Tibial nerve (tissue), 4 donors: ENCODE data around the gene TEN1. TPM values are rescaled to one million over a fixed set of nuclear protein-coding genes. Genes with fewer than 3 reads are reported as not detected.

Experiments used
- DNase-seq, 2 donors: peaks; one replicate each; pipeline ENCODE4 v3.0.0-alpha.2; 2019; ENCODE audit warnings: low spot score in 2 of 2
- H3K27ac ChIP-seq, 4 donors: fragments of 200-600 bp; sonication (generic) in 3 of 4; one replicate each; pipeline ENCODE4 v1.5.1; 2017 to 2019; ENCODE audit warnings: mild to moderate bottlenecking in 1 of 4
- H3K27me3 ChIP-seq, 2 donors: fragments of 200-600 bp; sonication (generic) in 1 of 2; one replicate each; pipeline versions ENCODE4 v1.5.1 to v1.6.0; 2017 to 2019
- H3K36me3 ChIP-seq, 3 donors: fragments of 200-600 bp; sonication (generic); one replicate each; pipeline ENCODE4 v1.5.1; 2018 to 2019
- H3K4me1 ChIP-seq, 4 donors: fragments of 200-600 bp; sonication (generic) in 3 of 4; one replicate each; pipeline ENCODE4 v1.5.1; 2017 to 2019
- H3K4me3 ChIP-seq, 4 donors: fragments of 200-600 bp; sonication (generic) in 3 of 4; one replicate each; pipeline ENCODE4 v1.5.1; 2017 to 2019; ENCODE audit warnings: mild to moderate bottlenecking in 1 of 4, moderate library complexity in 1 of 4
- H3K9me3 ChIP-seq, 4 donors: fragments of 200-600 bp; sonication (generic) in 3 of 4; one replicate each; pipeline ENCODE4 v1.5.1; 2017 to 2019
- CTCF ChIP-seq, 5 experiments: fragments of 200-600 bp in 3 of 5; fragments of 450-650 bp in 2 of 5; sonication (generic) in 3 of 5; IDR thresholded peaks; one replicate each; pipeline ENCODE4 v1.5.1; 2016 to 2019; ENCODE audit warnings: antibody characterized with exemption in 5 of 5, mild to moderate bottlenecking in 3 of 5, moderate library complexity in 2 of 5
- EP300 ChIP-seq, 2 donors: sonication (generic); formaldehyde crosslinking; IDR thresholded peaks; one replicate each; pipeline ENCODE4 v1.6.1; 2017; ENCODE audit warnings: antibody characterized with exemption in 2 of 2, mild to moderate bottlenecking in 1 of 2
- POLR2A ChIP-seq, 2 donors: fragments of 450-650 bp; IDR thresholded peaks; one replicate each; pipeline ENCODE4 v1.6.1; 2017; ENCODE audit warnings: antibody characterized with exemption in 2 of 2, mild to moderate bottlenecking in 2 of 2, moderate library complexity in 2 of 2
- WGBS, 2 donors: methylation state at CpG; one replicate each; pipeline ENCODE4 v1.1.5; 2018; 5-methylcytosine and 5-hydroxymethylcytosine counted together
- total RNA-seq, 4 donors: library from RNA; depleted of rRNA; stranded (reverse); fragments of >200 nt; gene quantifications; one replicate each; pipeline ENCODE4 v1.1.0, GENCODE V29; 2016

The TEN1 gene
- total RNA-seq, 4 donors from 2014 or later = 8.6 to 22.2 (median 11.5) TPM

DNA sequence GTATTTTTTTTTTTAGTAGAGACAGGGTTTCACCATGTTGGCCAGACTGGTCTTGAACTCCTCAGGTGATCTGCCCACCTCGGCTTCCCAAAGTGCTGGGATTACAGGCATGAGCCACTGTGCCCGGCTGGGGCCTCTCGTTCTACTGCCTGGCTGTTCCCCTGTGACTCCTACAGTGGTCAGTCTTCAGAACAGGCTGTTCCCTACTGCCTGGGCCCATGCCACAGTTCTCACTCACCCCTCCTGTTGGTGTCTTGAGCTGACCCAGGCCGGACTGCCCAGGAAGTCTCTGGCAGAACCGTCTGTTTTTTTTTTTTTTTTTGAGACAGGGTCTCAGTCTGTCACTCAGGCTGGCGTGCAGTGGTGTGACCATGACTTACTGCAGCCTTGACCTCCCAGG is 24.9 kb downstream of the TEN1 start:
- Histone ChIP-seq H3K9me3 (no peaks in the 10 kb centered on the region), H3K27ac (peak overlapping the region in 1 of 4 donors; percentile 41), H3K4me3 (no peak overlapping the region), H3K4me1 (peaks cover 0 to 8% (median 0%) of the 10 kb centered on the region in 4 donors), H3K36me3 (peaks cover 0 to 17% (median 0%) of the 10 kb centered on the region in 3 donors), H3K27me3 (no peaks in the 10 kb centered on the region)
- WGBS, 2 donors = 77 to 81% methylated on average over 6 of the region's 6 CpGs
- no peak for DNase-seq
- TF ChIP-seq EP300 (IDR thresholded peaks at IDR 0.05) (no peak), POLR2A (IDR thresholded peaks at IDR 0.05) (no peak)

GRCh38 chr17:76004750-76005262 is 25.8 kb downstream of the TEN1 start:
- no peak for TF ChIP-seq CTCF (IDR thresholded peaks at IDR 0.05)
- TF ChIP-seq POLR2A (IDR thresholded peaks at IDR 0.05) = no peak
- TF ChIP-seq EP300 (IDR thresholded peaks at IDR 0.05) = no peak
- no peak for DNase-seq
- no peak overlapping the region for H3K27ac ChIP-seq
- H3K9me3 ChIP-seq = no peaks in the 10 kb centered on the region
- H3K4me3 ChIP-seq = no peak overlapping the region
- H3K4me1 ChIP-seq = peaks cover 0 to 8% (median 0%) of the 10 kb centered on the region in 4 donors
- H3K36me3 ChIP-seq = peaks cover 0 to 17% (median 0%) of the 10 kb centered on the region in 3 donors
- H3K27me3 ChIP-seq = no peaks in the 10 kb centered on the region
- 69 to 80% methylated on average over 4 to 8 of the region's 8 CpGs for WGBS, 2 donors

DNA sequence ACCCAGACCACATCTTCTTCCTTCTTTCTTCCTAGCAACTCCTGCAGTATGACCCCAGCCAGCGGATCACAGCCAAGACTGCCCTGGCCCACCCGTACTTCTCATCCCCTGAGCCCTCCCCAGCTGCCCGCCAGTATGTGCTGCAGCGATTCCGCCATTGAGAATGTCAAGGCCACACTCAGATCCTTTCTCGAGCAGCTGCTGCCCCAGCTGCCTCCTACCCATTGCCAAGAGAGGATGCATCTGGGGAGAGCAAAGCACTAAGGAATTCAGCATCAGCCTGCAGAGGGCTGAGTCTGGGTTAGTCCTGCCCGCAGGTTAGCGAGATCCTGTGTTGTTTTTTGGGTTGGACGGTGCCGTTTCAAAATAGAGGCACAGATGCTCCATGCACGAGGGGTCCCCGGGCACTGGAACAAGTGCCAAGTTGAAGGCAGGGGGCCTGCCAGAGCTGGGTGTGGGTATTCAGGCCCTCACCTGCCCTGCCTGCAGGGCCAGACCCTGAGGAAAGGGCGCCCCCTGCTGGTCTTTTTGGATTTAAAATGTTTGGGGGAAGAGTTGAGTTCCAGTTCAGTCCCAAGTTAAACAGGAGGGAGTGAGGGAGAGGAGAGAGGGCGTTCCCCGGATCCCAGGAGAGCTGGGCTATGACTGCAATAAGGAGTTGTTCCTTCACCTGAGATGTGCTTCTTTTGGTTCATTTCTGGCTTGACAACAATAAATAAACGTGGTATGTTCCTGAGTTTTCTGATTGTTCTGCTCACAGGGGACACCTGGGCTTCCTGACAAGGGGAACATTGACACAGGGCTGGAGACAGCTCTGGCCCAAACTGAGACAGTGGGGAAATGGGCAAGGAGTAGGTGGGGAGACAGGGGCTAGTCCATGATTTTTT is 26.5 kb downstream of the TEN1 start:
- no peak overlapping the region for H3K4me3 ChIP-seq
- TF ChIP-seq CTCF (IDR thresholded peaks at IDR 0.05) (peak; percentile 56 to 87 (median 69)), POLR2A (IDR thresholded peaks at IDR 0.05) (no peak), EP300 (IDR thresholded peaks at IDR 0.05) (no peak)
- no peaks in the 10 kb centered on the region for H3K27me3 ChIP-seq
- no peaks in the 10 kb centered on the region for H3K9me3 ChIP-seq
- peak overlapping the region in 1 of 4 donors; percentile 44 for H3K27ac ChIP-seq
- WGBS, 2 donors = 43 to 56% methylated on average over 14 to 16 of the region's 16 CpGs
- DNase-seq = peak; percentile 66 to 88
- peaks cover 0 to 17% (median 0%) of the 10 kb centered on the region in 3 donors for H3K36me3 ChIP-seq
- H3K4me1 ChIP-seq = peaks cover 0 to 8% (median 0%) of the 10 kb centered on the region in 4 donors

GRCh38 chr17:76007131-76007849 is 28.2 kb downstream of the TEN1 start:
- no peak for TF ChIP-seq EP300 (IDR thresholded peaks at IDR 0.05)
- no peak for TF ChIP-seq CTCF (IDR thresholded peaks at IDR 0.05)
- TF ChIP-seq POLR2A (IDR thresholded peaks at IDR 0.05) = no peak
- 88 to 91% methylated on average over 31 to 35 of the region's 39 CpGs for WGBS, 2 donors
- no peak overlapping the region for H3K27ac ChIP-seq

DNA sequence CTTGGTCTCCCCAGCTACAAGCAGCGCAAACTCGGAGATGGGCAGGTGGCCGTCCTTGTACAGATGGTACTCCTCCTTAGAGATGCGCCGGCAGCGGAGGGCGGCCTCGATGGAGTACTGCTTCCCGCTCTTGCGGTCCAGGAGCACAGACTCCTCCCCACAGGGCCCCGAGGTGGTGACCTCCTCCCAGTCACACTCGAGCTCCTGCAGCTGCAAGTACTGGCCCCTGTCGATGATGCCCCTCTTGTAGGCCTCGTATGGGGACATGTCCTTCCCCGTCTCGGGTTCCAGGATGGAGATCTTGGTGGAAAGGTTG is 28.8 kb downstream of the TEN1 start:
- TF ChIP-seq EP300 (IDR thresholded peaks at IDR 0.05) (no peak), POLR2A (IDR thresholded peaks at IDR 0.05) (no peak), CTCF (IDR thresholded peaks at IDR 0.05) (no peak)
- WGBS, 2 donors = 79 to 81% methylated on average over 10 to 16 of the region's 16 CpGs
- H3K36me3 ChIP-seq = peaks cover 0 to under 1% (median 0%) of the 10 kb centered on the region in 3 donors

More at GRCh38 chr17:76007131-76007849, 28.2 kb downstream of the TEN1 start:
- Histone ChIP-seq H3K4me3 (no peak overlapping the region), H3K27me3 (no peaks in the 10 kb centered on the region), H3K9me3 (no peaks in the 10 kb centered on the region), H3K4me1 (peaks cover 0 to 8% (median 0%) of the 10 kb centered on the region in 4 donors), H3K36me3 (peaks cover 0 to 6% (median 0%) of the 10 kb centered on the region in 3 donors)
- DNase-seq = no peak

More for the DNA sequence above, 28.8 kb downstream of the TEN1 start:
- Histone ChIP-seq H3K27ac (no peak overlapping the region), H3K4me3 (no peak overlapping the region), H3K4me1 (peaks cover 0 to 8% (median 0%) of the 10 kb centered on the region in 4 donors), H3K9me3 (no peaks in the 10 kb centered on the region), H3K27me3 (no peaks in the 10 kb centered on the region)
- no peak for DNase-seq
